Liver (tissue), 9 donors: Measurements from ENCODE around the gene SRPX2. TPM values are rescaled to one million over a fixed set of nuclear protein-coding genes. Genes with fewer than 3 reads are reported as not detected.

Experiments
- DNase-seq: peaks from one replicate; pipeline ENCODE4 v3.0.0-alpha.2; 2017; ENCODE audit warnings: low spot score
- H3K27ac ChIP-seq, 2 donors: one replicate each; pipeline ENCODE4 v1.7.0; 2013; ENCODE audit warnings: inconsistent platforms in 2 of 2, low read length in 2 of 2, control low read depth in 1 of 2, low read depth in 1 of 2, mild to moderate bottlenecking in 1 of 2
- H3K27me3 ChIP-seq, 4 donors: one replicate each; pipeline versions ENCODE4 v1.6.1 to v1.7.0; 2013; ENCODE audit warnings: low read length in 3 of 4, inconsistent platforms in 1 of 4, mild to moderate bottlenecking in 1 of 4, moderate library complexity in 1 of 4; ENCODE audit not compliant: control insufficient read depth in 4 of 4, insufficient read depth in 4 of 4
- H3K36me3 ChIP-seq, 4 donors: one replicate each; pipeline versions ENCODE4 v1.6.1 to v1.7.0; 2013; ENCODE audit warnings: low read length in 3 of 4, mild to moderate bottlenecking in 3 of 4, low read depth in 1 of 4, moderate library complexity in 1 of 4; ENCODE audit not compliant: control insufficient read depth in 4 of 4, insufficient read depth in 3 of 4
- H3K4me1 ChIP-seq, 4 donors: one replicate each; pipeline versions ENCODE4 v1.6.1 to v1.7.0; 2013; ENCODE audit warnings: low read length in 3 of 4, mild to moderate bottlenecking in 3 of 4, moderate library complexity in 1 of 4; ENCODE audit not compliant: control insufficient read depth in 4 of 4, insufficient read depth in 4 of 4
- H3K4me3 ChIP-seq, 3 donors: one replicate each; pipeline versions ENCODE4 v1.6.1 to v1.7.0; 2013; ENCODE audit warnings: low read length in 3 of 3, control low read depth in 1 of 3, low read depth in 1 of 3, mild to moderate bottlenecking in 1 of 3
- H3K9ac ChIP-seq, 2 donors: one replicate each; pipeline ENCODE4 v1.7.0; 2013; ENCODE audit warnings: low read length in 2 of 2, mild to moderate bottlenecking in 2 of 2, moderate library complexity in 2 of 2, control low read depth in 1 of 2, low read depth in 1 of 2
- H3K9me3 ChIP-seq, 4 donors: one replicate each; pipeline versions ENCODE4 v1.6.1 to v1.7.0; 2013; ENCODE audit warnings: low read length in 3 of 4; ENCODE audit not compliant: control insufficient read depth in 4 of 4
- EGR1 ChIP-seq, 2 donors: IDR thresholded peaks; 2 replicates each; pipeline ENCODE4 v1.6.1; 2016 to 2018; ENCODE audit warnings: antibody characterized with exemption in 2 of 2, low read depth in 2 of 2
- FOXA1 ChIP-seq: IDR thresholded peaks from 2 replicates; pipeline ENCODE4 v1.6.1; 2016; ENCODE audit warnings: antibody characterized with exemption
- GABPA ChIP-seq, 2 donors: IDR thresholded peaks in 1 of 2; conservative IDR thresholded peaks in 1 of 2; 2 replicates each; pipeline ENCODE4 v1.6.1; 2016; ENCODE audit warnings: antibody characterized with exemption in 2 of 2, mild to moderate bottlenecking in 1 of 2, moderate library complexity in 1 of 2
- HNF4A ChIP-seq, 2 donors: conservative IDR thresholded peaks; 2 replicates each; pipeline ENCODE4 v1.6.1; 2016; ENCODE audit warnings: antibody characterized with exemption in 2 of 2, mild to moderate bottlenecking in 2 of 2
- HNF4G ChIP-seq: IDR thresholded peaks from 2 replicates; pipeline ENCODE4 v1.6.1; 2016; ENCODE audit warnings: antibody characterized with exemption
- JUND ChIP-seq, 2 donors: IDR thresholded peaks; 2 replicates each; pipeline ENCODE4 v1.6.1; 2016; ENCODE audit warnings: antibody characterized with exemption in 2 of 2
- NR2F2 ChIP-seq: IDR thresholded peaks from 2 replicates; pipeline ENCODE4 v1.6.1; 2016; ENCODE audit warnings: antibody characterized with exemption
- RAD21 ChIP-seq, 2 donors: IDR thresholded peaks; 2 replicates each; pipeline ENCODE4 v1.6.1; 2016; ENCODE audit warnings: antibody characterized with exemption in 2 of 2, mild to moderate bottlenecking in 2 of 2
- RXRA ChIP-seq, 2 donors: IDR thresholded peaks; 2 replicates each; pipeline ENCODE4 v1.6.1; 2017 to 2018; ENCODE audit warnings: antibody characterized with exemption in 2 of 2, mild to moderate bottlenecking in 1 of 2
- SP1 ChIP-seq: IDR thresholded peaks from 2 replicates; pipeline ENCODE4 v1.6.1; 2018; ENCODE audit warnings: antibody characterized with exemption, mild to moderate bottlenecking
- YY1 ChIP-seq: IDR thresholded peaks from 2 replicates; pipeline ENCODE4 v1.6.1; 2016; ENCODE audit warnings: antibody characterized with exemption, mild to moderate bottlenecking
- ZBTB33 ChIP-seq: IDR thresholded peaks from 2 replicates; pipeline ENCODE4 v1.6.1; 2016; ENCODE audit warnings: antibody characterized with exemption
- WGBS: extraction: QIAGEN DNeasy Blood & Tissue Kit; methylation state at CpG from one replicate; pipeline ENCODE4 v1.1.7; 2013; 5-methylcytosine and 5-hydroxymethylcytosine counted together
- polyA plus RNA-seq, 2 donors: library from polyadenylated mRNA; stranded (reverse) in 1 of 2; unstranded in 1 of 2; fragments of 200-250 nt in 1 of 2; fragments of >200 nt in 1 of 2; fragmentation: Nextera tagmentation in 1 of 2; extraction: Ambion mirVana in 1 of 2; gene quantifications; one replicate each; pipeline versions ENCODE4 v1.2.1 to v1.2.3, GENCODE V29; 2013 to 2015
- total RNA-seq, 2 donors: library from RNA; depleted of rRNA; stranded (reverse); fragments of >200 nt; gene quantifications; one replicate each; pipeline ENCODE4 v1.2.3, GENCODE V29; 2014
- TF ChIP-seq, protein P1 (sequence below): fragments of 150-350 bp; IDR thresholded peaks from 2 replicates; pipeline ENCODE4 v1.5.1; 2017; ENCODE audit warnings: improper control_type of control experiment, low read depth, low read length; ENCODE audit not compliant: missing input control
- TF ChIP-seq, protein P2 (sequence below): IDR thresholded peaks from 2 replicates; pipeline ENCODE4 v1.6.1; 2016; ENCODE audit warnings: antibody characterized with exemption
- TF ChIP-seq, protein P3 (sequence below): IDR thresholded peaks from 2 replicates; pipeline ENCODE4 v1.6.1; 2016; ENCODE audit warnings: antibody characterized with exemption, mild to moderate bottlenecking
- donor health status: healthy.
- donor health status: healthy.
- donor health status: healthy.
- donor health status: healthy.
- donor health status: healthy.

The SRPX2 gene
- total and polyA plus RNA-seq, 4 donors: 0.47 to 7.8 (median 4.7) TPM

GRCh38 chrX:100685997-100686305 is 42.0 kb downstream of the SRPX2 start (continued):
- TF ChIP-seq RAD21 (IDR thresholded peaks at IDR 0.05) (no peak), RXRA (IDR thresholded peaks at IDR 0.05) (no peak)

GRCh38 chrX:100687128-100687527 is 43.1 kb downstream of the SRPX2 start:
- H3K36me3 ChIP-seq: peaks cover 0 to 16% (median 5%) of the 10 kb centered on the region in 4 donors
- H3K9ac ChIP-seq: no peak overlapping the region
- H3K27me3 ChIP-seq: no peaks in the 10 kb centered on the region
- H3K27ac ChIP-seq: no peak overlapping the region
- no peaks in the 10 kb centered on the region for H3K4me1 ChIP-seq
- no peak for TF ChIP-seq EGR1 (IDR thresholded peaks at IDR 0.05; ENCODE audit: low read depth in 2 of 2)
- no peak for TF ChIP-seq GABPA (IDR thresholded peaks at IDR 0.05 in 1 of 2, conservative IDR thresholded peaks at IDR 0.05 in 1 of 2)
- TF ChIP-seq, protein P1, sequence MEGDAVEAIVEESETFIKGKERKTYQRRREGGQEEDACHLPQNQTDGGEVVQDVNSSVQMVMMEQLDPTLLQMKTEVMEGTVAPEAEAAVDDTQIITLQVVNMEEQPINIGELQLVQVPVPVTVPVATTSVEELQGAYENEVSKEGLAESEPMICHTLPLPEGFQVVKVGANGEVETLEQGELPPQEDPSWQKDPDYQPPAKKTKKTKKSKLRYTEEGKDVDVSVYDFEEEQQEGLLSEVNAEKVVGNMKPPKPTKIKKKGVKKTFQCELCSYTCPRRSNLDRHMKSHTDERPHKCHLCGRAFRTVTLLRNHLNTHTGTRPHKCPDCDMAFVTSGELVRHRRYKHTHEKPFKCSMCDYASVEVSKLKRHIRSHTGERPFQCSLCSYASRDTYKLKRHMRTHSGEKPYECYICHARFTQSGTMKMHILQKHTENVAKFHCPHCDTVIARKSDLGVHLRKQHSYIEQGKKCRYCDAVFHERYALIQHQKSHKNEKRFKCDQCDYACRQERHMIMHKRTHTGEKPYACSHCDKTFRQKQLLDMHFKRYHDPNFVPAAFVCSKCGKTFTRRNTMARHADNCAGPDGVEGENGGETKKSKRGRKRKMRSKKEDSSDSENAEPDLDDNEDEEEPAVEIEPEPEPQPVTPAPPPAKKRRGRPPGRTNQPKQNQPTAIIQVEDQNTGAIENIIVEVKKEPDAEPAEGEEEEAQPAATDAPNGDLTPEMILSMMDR: no peak
- no peak for TF ChIP-seq RXRA (IDR thresholded peaks at IDR 0.05)
- no peak for TF ChIP-seq SP1
- no peak for TF ChIP-seq ZBTB33
- H3K4me3 ChIP-seq: no peak overlapping the region
- 85% methylated on average over 6 of the region's 6 CpGs for WGBS
- H3K9me3 ChIP-seq: no peaks in the 10 kb centered on the region
- DNase-seq: no peak

DNA sequence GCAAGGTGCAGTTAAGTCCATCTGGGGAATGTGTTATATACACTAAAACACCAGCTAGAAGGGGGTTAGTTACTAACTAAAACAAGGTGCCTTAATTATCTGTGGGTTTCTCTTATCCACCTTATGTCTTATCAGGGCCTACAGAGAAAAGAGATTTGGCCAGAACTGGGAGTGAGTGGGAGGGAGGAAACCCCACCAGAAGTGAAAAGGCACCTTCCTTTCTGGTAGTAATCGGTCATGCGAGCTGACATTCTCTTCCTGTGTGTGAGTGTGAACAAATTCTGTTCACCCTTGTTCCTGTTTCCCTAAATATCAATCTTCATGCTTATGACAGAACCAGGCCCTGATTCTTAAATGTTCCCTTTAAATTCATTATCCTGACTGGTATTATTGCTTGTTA is 43.5 kb downstream of the SRPX2 start:
- no peaks in the 10 kb centered on the region for H3K27me3 ChIP-seq
- H3K9ac ChIP-seq: no peak overlapping the region
- peaks cover 0 to 16% (median 5%) of the 10 kb centered on the region in 4 donors for H3K36me3 ChIP-seq
- 75% methylated on average over 2 of the region's 2 CpGs for WGBS
- no peak for TF ChIP-seq HNF4G
- TF ChIP-seq SP1: no peak
- TF ChIP-seq, protein P2, sequence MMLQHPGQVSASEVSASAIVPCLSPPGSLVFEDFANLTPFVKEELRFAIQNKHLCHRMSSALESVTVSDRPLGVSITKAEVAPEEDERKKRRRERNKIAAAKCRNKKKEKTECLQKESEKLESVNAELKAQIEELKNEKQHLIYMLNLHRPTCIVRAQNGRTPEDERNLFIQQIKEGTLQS: no peak
- no peak for TF ChIP-seq HNF4A (conservative IDR thresholded peaks at IDR 0.05)
- no peak for TF ChIP-seq EGR1 (IDR thresholded peaks at IDR 0.05; ENCODE audit: low read depth in 2 of 2)
- no peak for TF ChIP-seq RAD21 (IDR thresholded peaks at IDR 0.05)
- TF ChIP-seq GABPA (IDR thresholded peaks at IDR 0.05 in 1 of 2, conservative IDR thresholded peaks at IDR 0.05 in 1 of 2): no peak
- TF ChIP-seq, protein P1: no peak
- no peak for TF ChIP-seq NR2F2
- no peak for TF ChIP-seq ZBTB33
- TF ChIP-seq, protein P3, sequence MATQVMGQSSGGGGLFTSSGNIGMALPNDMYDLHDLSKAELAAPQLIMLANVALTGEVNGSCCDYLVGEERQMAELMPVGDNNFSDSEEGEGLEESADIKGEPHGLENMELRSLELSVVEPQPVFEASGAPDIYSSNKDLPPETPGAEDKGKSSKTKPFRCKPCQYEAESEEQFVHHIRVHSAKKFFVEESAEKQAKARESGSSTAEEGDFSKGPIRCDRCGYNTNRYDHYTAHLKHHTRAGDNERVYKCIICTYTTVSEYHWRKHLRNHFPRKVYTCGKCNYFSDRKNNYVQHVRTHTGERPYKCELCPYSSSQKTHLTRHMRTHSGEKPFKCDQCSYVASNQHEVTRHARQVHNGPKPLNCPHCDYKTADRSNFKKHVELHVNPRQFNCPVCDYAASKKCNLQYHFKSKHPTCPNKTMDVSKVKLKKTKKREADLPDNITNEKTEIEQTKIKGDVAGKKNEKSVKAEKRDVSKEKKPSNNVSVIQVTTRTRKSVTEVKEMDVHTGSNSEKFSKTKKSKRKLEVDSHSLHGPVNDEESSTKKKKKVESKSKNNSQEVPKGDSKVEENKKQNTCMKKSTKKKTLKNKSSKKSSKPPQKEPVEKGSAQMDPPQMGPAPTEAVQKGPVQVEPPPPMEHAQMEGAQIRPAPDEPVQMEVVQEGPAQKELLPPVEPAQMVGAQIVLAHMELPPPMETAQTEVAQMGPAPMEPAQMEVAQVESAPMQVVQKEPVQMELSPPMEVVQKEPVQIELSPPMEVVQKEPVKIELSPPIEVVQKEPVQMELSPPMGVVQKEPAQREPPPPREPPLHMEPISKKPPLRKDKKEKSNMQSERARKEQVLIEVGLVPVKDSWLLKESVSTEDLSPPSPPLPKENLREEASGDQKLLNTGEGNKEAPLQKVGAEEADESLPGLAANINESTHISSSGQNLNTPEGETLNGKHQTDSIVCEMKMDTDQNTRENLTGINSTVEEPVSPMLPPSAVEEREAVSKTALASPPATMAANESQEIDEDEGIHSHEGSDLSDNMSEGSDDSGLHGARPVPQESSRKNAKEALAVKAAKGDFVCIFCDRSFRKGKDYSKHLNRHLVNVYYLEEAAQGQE: no peak
- TF ChIP-seq JUND (IDR thresholded peaks at IDR 0.05): no peak
- TF ChIP-seq FOXA1: no peak
- no peak for TF ChIP-seq YY1
- TF ChIP-seq RXRA (IDR thresholded peaks at IDR 0.05): no peak
- no peak overlapping the region for H3K27ac ChIP-seq
- no peak overlapping the region for H3K4me3 ChIP-seq
- H3K4me1 ChIP-seq: no peaks in the 10 kb centered on the region
- H3K9me3 ChIP-seq: no peaks in the 10 kb centered on the region
- DNase-seq: no peak
